H1 (cell line): ENCODE results near the gene ZSCAN5A. TPM values are rescaled to one million over a fixed set of nuclear protein-coding genes. Genes with fewer than 3 reads are reported as not detected.

Source experiments
- BCL11A ChIP-seq, 2 experiments: IDR thresholded peaks; one replicate each; pipeline ENCODE4 v1.6.1; 2011; ENCODE audit warnings: low read depth in 2 of 2, low read length in 2 of 2, mild to moderate bottlenecking in 2 of 2
- CBX5 ChIP-seq: fragments of 300-800, 300-1000 bp; sonication (generic); IDR thresholded peaks from 2 replicates; pipeline ENCODE4 v1.7.1; 2016; ENCODE audit warnings: antibody characterized with exemption, low read length, low read depth
- KDM1A ChIP-seq: fragments of 200-600, 300-600 bp; sonication (generic); IDR thresholded peaks from 2 replicates; pipeline ENCODE4 v1.7.1; 2016; ENCODE audit warnings: mild to moderate bottlenecking, low read length, borderline replicate concordance
- KDM5A ChIP-seq: fragments of 200-600 bp; IDR thresholded peaks from 2 replicates; pipeline ENCODE4 v1.7.1; 2012; ENCODE audit warnings: mild to moderate bottlenecking, low read length, inconsistent platforms, mixed read lengths
- PHF8 ChIP-seq: fragments of 200-600 bp; sonication (generic); conservative IDR thresholded peaks from 2 replicates; pipeline ENCODE4 v1.7.1; 2012; ENCODE audit warnings: low read depth, mild to moderate bottlenecking, inconsistent platforms, low read length, moderate library complexity
- TAF1 ChIP-seq: IDR thresholded peaks from 2 replicates; pipeline ENCODE4 v1.6.1; 2011; ENCODE audit warnings: mild to moderate bottlenecking, low read depth, low read length
- TBP ChIP-seq: IDR thresholded peaks from 2 replicates; pipeline ENCODE4 v1.6.1; 2011; ENCODE audit warnings: low read depth, low read length, improper control_type of control experiment
- polyA plus RNA-seq, 7 experiments: library from polyadenylated mRNA; depleted of rRNA in 3 of 7; stranded (reverse) in 5 of 7; unstranded in 2 of 7; fragments of >200 nt in 5 of 7; fragments of 200-250 nt in 2 of 7; gene quantifications; 1 replicate in 5 of 7; 2 replicates in 1 of 7; 4 replicates in 1 of 7; pipeline versions ENCODE4 v1.2.1 to v1.2.3, GENCODE V29; 2011 to 2013; ENCODE audit warnings: missing spikeins in 2 of 7, mixed read lengths in 2 of 7
- total RNA-seq: library from RNA; stranded (reverse); fragmentation: NEBNext Ultra II Directional; extraction: Animal tissue kit (Norgen Biotek cat#: 25700); gene quantifications from 2 replicates; pipeline ENCODE4 v1.2.1, GENCODE V29; 2021
- TF ChIP-seq, protein P1 (sequence below): fragments of 300-600 bp; sonication (generic); IDR thresholded peaks from 2 replicates; pipeline ENCODE4 v1.7.1; 2012; ENCODE audit warnings: low read length, moderate library complexity, mild to moderate bottlenecking, inconsistent platforms; ENCODE audit not compliant: insufficient replicate concordance

The ZSCAN5A gene
- total and polyA plus RNA-seq, 2 of the 8 experiments (the other 6 are each of a cell fraction or from before 2014, with no cell fraction given): 8.6 to 11.0 TPM

DNA sequence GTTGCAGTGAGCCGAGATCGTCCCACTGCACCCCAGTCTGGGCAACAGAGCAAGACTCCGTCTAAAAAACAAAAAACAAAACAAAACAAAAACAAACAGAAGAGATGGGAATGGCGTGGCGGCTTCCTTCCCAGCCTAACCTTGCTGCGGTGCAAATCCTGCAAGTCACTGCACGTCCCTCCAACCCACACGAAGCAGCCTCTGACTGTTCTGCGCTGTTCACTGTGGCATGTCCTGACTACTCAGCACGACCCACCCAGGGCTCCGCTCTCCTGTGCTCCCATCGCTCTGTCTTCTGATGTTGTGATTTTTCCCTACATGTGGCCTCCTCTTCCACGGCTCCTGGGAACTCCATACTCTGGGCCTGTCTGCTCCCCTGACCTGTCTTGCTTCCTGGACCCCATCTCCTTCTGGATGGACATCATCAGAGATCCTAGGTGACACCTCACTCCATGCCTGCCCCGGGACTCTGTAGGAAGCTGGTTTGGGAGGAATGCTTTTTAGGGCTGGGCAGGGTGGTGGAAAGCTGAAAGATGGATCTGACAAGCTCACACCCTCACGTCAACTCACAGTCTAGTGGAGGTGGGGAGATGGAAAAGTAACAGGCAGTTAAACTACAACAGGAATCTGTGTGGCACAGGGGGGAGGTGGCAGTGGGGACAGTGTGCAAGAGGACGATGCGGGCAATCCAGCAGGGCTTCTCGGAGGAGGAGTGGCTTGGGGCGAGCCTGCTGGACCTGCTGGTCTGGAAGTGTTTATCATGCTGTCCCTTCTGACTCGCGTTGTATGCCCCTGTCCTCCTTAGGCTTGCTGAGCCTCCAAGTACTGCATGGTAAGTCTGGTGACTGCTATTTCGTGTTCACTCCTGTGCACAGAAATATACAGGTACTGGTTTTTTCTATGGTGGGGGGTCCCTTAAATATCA, 18.8 kb downstream of the ZSCAN5A start (continued):
- TF ChIP-seq KDM1A (no peak), PHF8 (no peak), CBX5 (no peak), BCL11A (IDR thresholded peaks at IDR 0.05; ENCODE audit: low read depth in 2 of 2, low read length in 2 of 2) (no peak), TBP (no peak), TAF1 (no peak), KDM5A (no peak)
- TF ChIP-seq, protein P1, sequence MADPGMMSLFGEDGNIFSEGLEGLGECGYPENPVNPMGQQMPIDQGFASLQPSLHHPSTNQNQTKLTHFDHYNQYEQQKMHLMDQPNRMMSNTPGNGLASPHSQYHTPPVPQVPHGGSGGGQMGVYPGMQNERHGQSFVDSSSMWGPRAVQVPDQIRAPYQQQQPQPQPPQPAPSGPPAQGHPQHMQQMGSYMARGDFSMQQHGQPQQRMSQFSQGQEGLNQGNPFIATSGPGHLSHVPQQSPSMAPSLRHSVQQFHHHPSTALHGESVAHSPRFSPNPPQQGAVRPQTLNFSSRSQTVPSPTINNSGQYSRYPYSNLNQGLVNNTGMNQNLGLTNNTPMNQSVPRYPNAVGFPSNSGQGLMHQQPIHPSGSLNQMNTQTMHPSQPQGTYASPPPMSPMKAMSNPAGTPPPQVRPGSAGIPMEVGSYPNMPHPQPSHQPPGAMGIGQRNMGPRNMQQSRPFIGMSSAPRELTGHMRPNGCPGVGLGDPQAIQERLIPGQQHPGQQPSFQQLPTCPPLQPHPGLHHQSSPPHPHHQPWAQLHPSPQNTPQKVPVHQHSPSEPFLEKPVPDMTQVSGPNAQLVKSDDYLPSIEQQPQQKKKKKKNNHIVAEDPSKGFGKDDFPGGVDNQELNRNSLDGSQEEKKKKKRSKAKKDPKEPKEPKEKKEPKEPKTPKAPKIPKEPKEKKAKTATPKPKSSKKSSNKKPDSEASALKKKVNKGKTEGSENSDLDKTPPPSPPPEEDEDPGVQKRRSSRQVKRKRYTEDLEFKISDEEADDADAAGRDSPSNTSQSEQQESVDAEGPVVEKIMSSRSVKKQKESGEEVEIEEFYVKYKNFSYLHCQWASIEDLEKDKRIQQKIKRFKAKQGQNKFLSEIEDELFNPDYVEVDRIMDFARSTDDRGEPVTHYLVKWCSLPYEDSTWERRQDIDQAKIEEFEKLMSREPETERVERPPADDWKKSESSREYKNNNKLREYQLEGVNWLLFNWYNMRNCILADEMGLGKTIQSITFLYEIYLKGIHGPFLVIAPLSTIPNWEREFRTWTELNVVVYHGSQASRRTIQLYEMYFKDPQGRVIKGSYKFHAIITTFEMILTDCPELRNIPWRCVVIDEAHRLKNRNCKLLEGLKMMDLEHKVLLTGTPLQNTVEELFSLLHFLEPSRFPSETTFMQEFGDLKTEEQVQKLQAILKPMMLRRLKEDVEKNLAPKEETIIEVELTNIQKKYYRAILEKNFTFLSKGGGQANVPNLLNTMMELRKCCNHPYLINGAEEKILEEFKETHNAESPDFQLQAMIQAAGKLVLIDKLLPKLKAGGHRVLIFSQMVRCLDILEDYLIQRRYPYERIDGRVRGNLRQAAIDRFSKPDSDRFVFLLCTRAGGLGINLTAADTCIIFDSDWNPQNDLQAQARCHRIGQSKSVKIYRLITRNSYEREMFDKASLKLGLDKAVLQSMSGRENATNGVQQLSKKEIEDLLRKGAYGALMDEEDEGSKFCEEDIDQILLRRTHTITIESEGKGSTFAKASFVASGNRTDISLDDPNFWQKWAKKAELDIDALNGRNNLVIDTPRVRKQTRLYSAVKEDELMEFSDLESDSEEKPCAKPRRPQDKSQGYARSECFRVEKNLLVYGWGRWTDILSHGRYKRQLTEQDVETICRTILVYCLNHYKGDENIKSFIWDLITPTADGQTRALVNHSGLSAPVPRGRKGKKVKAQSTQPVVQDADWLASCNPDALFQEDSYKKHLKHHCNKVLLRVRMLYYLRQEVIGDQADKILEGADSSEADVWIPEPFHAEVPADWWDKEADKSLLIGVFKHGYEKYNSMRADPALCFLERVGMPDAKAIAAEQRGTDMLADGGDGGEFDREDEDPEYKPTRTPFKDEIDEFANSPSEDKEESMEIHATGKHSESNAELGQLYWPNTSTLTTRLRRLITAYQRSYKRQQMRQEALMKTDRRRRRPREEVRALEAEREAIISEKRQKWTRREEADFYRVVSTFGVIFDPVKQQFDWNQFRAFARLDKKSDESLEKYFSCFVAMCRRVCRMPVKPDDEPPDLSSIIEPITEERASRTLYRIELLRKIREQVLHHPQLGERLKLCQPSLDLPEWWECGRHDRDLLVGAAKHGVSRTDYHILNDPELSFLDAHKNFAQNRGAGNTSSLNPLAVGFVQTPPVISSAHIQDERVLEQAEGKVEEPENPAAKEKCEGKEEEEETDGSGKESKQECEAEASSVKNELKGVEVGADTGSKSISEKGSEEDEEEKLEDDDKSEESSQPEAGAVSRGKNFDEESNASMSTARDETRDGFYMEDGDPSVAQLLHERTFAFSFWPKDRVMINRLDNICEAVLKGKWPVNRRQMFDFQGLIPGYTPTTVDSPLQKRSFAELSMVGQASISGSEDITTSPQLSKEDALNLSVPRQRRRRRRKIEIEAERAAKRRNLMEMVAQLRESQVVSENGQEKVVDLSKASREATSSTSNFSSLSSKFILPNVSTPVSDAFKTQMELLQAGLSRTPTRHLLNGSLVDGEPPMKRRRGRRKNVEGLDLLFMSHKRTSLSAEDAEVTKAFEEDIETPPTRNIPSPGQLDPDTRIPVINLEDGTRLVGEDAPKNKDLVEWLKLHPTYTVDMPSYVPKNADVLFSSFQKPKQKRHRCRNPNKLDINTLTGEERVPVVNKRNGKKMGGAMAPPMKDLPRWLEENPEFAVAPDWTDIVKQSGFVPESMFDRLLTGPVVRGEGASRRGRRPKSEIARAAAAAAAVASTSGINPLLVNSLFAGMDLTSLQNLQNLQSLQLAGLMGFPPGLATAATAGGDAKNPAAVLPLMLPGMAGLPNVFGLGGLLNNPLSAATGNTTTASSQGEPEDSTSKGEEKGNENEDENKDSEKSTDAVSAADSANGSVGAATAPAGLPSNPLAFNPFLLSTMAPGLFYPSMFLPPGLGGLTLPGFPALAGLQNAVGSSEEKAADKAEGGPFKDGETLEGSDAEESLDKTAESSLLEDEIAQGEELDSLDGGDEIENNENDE: no peak
